ENCODE measurements around the gene MATN4. TPM values are rescaled to one million over a fixed set of nuclear protein-coding genes. Genes with fewer than 3 reads are reported as not detected.

Gene MATN4
- total RNA-seq, 1 donor from 2014 or later, result 0.64 TPM

GRCh38 chr20:45263556-45264266 is 44.4 kb downstream of the MATN4 start:
- no peaks in the 10 kb centered on the region for H3K9me3 Mint-ChIP-seq
- no peak overlapping the region for H3K27ac Mint-ChIP-seq
- peaks cover 33% of the 10 kb centered on the region for H3K27me3 Mint-ChIP-seq (ENCODE audit: low read depth)
- no peak overlapping the region for H3K4me3 Mint-ChIP-seq (ENCODE audit: low read depth)
- intact Hi-C loops (cut with micrococcal nuclease), result no loop called here
- no peaks in the 10 kb centered on the region for H3K36me3 Mint-ChIP-seq (ENCODE audit: low read depth)
- no peaks in the 10 kb centered on the region for H3K4me1 Mint-ChIP-seq (ENCODE audit: low read depth)
- no peak for DNase-seq (ENCODE audit: low spot score)

DNA sequence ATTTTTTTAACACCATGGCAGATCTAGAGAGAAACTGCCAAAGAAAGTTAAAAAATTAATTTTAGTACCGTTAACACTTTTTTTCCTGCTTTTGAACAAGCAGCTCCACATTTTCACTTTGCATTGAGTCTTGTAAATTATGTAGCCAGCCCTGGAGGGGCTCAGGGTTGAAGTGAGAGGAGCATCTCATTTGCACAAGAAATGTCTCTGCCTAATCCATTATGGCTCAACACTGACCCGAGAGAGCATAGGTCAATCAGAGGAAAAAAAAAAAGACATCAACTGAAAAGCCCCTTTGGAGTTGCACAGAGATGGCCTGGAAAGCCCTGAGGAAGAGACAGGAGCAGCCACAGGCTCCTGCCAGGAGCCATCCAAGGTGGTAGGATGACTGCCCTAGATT is 49.4 kb downstream of the MATN4 start:
- Mint-ChIP-seq H3K36me3 (ENCODE audit: low read depth) (no peaks in the 10 kb centered on the region), H3K27ac (no peak overlapping the region), H3K4me3 (ENCODE audit: low read depth) (no peak overlapping the region), H3K4me1 (ENCODE audit: low read depth) (peaks cover 4% of the 10 kb centered on the region), H3K27me3 (ENCODE audit: low read depth) (peaks cover 22% of the 10 kb centered on the region), H3K9me3 (no peaks in the 10 kb centered on the region)
- intact Hi-C loops (cut with micrococcal nuclease), result no loop called here
- DNase-seq (ENCODE audit: low spot score), result no peak

GRCh38 chr20:45258259-45258658 is 49.8 kb downstream of the MATN4 start:
- no peak for DNase-seq (ENCODE audit: low spot score)
- Mint-ChIP-seq H3K4me3 (ENCODE audit: low read depth) (no peak overlapping the region), H3K9me3 (no peaks in the 10 kb centered on the region), H3K4me1 (ENCODE audit: low read depth) (peaks cover 4% of the 10 kb centered on the region), H3K27me3 (ENCODE audit: low read depth) (peaks cover 20% of the 10 kb centered on the region), H3K27ac (no peak overlapping the region), H3K36me3 (ENCODE audit: low read depth) (no peaks in the 10 kb centered on the region)
- intact Hi-C loops (cut with micrococcal nuclease), result no loop called here

DNA sequence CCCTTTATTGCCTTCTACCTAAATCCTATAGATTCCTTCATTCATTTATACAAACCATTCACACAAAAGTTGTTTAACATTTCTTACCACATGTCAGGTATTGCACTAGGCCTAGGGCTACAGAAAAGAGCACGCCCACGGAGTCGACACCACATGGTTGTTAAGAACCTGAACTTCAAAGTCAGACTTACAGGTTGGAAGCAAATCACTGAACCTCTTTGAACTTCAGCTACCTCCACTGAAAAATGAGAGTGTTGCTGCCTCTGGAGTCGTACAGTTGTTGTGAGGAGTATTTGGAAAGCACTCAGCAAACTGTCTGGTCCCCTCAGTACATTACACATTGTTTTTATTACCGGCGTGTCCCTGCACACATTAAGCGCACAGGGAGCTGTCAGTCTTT is 50.4 kb downstream of the MATN4 start:
- Mint-ChIP-seq H3K27ac (no peak overlapping the region), H3K4me3 (ENCODE audit: low read depth) (no peak overlapping the region)

GRCh38 chr20:45257161-45257560 is 50.9 kb downstream of the MATN4 start:
- DNase-seq (ENCODE audit: low spot score), result no peak
- intact Hi-C loops (cut with micrococcal nuclease), result no loop called here
- H3K27me3 Mint-ChIP-seq (ENCODE audit: low read depth), result peaks cover 17% of the 10 kb centered on the region

More for the DNA sequence above, 50.4 kb downstream of the MATN4 start:
- H3K4me1 Mint-ChIP-seq (ENCODE audit: low read depth), result peaks cover 4% of the 10 kb centered on the region
- intact Hi-C loops (cut with micrococcal nuclease), result no loop called here
- H3K36me3 Mint-ChIP-seq (ENCODE audit: low read depth), result no peaks in the 10 kb centered on the region
- H3K27me3 Mint-ChIP-seq (ENCODE audit: low read depth), result peaks cover 18% of the 10 kb centered on the region
- no peak for DNase-seq (ENCODE audit: low spot score)
- no peaks in the 10 kb centered on the region for H3K9me3 Mint-ChIP-seq

GRCh38 chr20:45254383-45255262 is 53.5 kb downstream of the MATN4 start, which contains the start of gene SLPI:
Gene SLPI, minus strand, starts transcription at chr20:45254564. Its CDS starts 21 bp downstream, at chr20:45254543.
- H3K9me3 Mint-ChIP-seq, result no peaks in the 10 kb centered on the region
- H3K4me3 Mint-ChIP-seq (ENCODE audit: low read depth), result no peak within 1 kb of the TSS
- no peaks in the 10 kb centered on the region for H3K36me3 Mint-ChIP-seq (ENCODE audit: low read depth)

More at GRCh38 chr20:45257161-45257560, 50.9 kb downstream of the MATN4 start:
- H3K4me1 Mint-ChIP-seq (ENCODE audit: low read depth), result peaks cover 4% of the 10 kb centered on the region
- H3K9me3 Mint-ChIP-seq, result no peaks in the 10 kb centered on the region
- H3K27ac Mint-ChIP-seq, result no peak overlapping the region
- H3K36me3 Mint-ChIP-seq (ENCODE audit: low read depth), result no peaks in the 10 kb centered on the region
- no peak overlapping the region for H3K4me3 Mint-ChIP-seq (ENCODE audit: low read depth)

DNA sequence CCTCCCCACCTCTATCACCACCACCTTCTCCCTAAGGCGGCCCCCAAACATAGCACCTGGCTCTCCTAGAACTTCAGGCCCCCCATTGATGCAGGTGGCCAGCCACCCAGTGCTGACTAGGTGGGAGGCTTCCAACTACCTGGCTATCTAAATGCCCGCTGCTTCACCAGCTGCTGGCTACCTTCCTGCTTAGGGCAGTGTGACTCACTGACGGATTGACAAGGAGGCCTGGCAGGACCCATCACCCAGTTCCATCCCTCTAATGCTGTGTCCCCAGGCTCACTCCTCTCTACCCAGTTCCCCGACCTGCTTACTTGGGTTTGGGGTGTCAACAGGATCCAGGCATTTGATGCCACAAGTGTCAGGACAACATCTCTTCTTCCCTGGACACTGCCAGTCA is 54.8 kb downstream of the MATN4 start:
- peaks cover 35% of the 10 kb centered on the region for H3K27me3 Mint-ChIP-seq (ENCODE audit: low read depth)
- H3K9me3 Mint-ChIP-seq, result no peaks in the 10 kb centered on the region
- intact Hi-C loops (cut with micrococcal nuclease), result no loop called here
- H3K4me3 Mint-ChIP-seq (ENCODE audit: low read depth), result no peak overlapping the region
- DNase-seq (ENCODE audit: low spot score), result no peak
- H3K4me1 Mint-ChIP-seq (ENCODE audit: low read depth), result peaks cover 4% of the 10 kb centered on the region
- H3K27ac Mint-ChIP-seq, result no peak overlapping the region
- no peaks in the 10 kb centered on the region for H3K36me3 Mint-ChIP-seq (ENCODE audit: low read depth)

More at GRCh38 chr20:45254383-45255262, 53.5 kb downstream of the MATN4 start, which contains the start of gene SLPI:
- intact Hi-C loops (cut with micrococcal nuclease), result no loop called here
- no peak for DNase-seq (ENCODE audit: low spot score)
- peaks cover 27% of the 10 kb centered on the region for H3K27me3 Mint-ChIP-seq (ENCODE audit: low read depth)
- H3K27ac Mint-ChIP-seq, result no peak within 1 kb of the TSS
- peaks cover 4% of the 10 kb centered on the region for H3K4me1 Mint-ChIP-seq (ENCODE audit: low read depth)

DNA sequence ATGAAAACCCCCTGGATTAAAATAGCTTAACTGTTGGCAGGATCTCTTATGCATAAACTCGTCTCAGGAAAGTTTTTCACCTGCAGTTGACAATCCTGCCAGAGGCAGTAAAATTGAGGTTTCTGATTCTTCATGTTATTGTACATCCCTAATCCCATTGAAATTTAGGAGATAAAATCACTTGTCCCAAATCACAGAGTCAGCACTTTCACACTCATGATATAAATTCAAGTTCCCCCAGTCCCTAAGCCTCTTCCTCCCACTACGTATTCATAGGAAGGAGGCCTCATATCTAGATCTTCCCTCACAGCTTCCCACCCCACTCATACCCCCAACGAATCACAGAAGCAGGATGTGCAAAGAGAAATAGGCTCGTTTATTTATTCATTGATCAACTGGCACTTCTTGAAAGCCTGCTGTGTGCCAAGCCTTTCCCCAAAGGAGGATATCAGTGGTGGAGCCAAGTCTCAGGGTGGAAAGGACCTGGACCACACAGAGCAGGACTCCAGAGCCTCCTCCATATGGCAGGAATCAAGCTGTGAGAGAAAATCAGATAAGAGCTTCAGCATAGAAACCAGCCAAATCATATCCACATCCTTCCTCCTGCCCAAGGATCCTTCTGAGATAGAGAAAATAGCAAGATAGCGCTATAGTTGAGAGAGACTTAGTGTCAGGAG is 56.1 kb downstream of the MATN4 start:
- Mint-ChIP-seq H3K4me1 (ENCODE audit: low read depth) (peaks cover 4% of the 10 kb centered on the region), H3K4me3 (ENCODE audit: low read depth) (no peak overlapping the region), H3K9me3 (no peaks in the 10 kb centered on the region), H3K36me3 (ENCODE audit: low read depth) (no peaks in the 10 kb centered on the region), H3K27me3 (ENCODE audit: low read depth) (peaks cover 39% of the 10 kb centered on the region), H3K27ac (no peak overlapping the region)
- DNase-seq (ENCODE audit: low spot score), result no peak
- intact Hi-C loops (cut with micrococcal nuclease), result no loop called here

GRCh38 chr20:45248609-45249008 is 59.5 kb downstream of the MATN4 start:
- no peak overlapping the region for H3K4me3 Mint-ChIP-seq (ENCODE audit: low read depth)
- intact Hi-C loops (cut with micrococcal nuclease), result no loop called here
- DNase-seq (ENCODE audit: low spot score), result no peak
- H3K4me1 Mint-ChIP-seq (ENCODE audit: low read depth), result no peaks in the 10 kb centered on the region
- no peak overlapping the region for H3K27ac Mint-ChIP-seq
- no peaks in the 10 kb centered on the region for H3K9me3 Mint-ChIP-seq
- H3K36me3 Mint-ChIP-seq (ENCODE audit: low read depth), result no peaks in the 10 kb centered on the region
- peaks cover 51% of the 10 kb centered on the region for H3K27me3 Mint-ChIP-seq (ENCODE audit: low read depth)

- Mint-ChIP-seq H3K9me3 (no peaks in the 10 kb centered on the region), H3K36me3 (ENCODE audit: low read depth) (no peaks in the 10 kb centered on the region), H3K4me3 (ENCODE audit: low read depth) (no peak overlapping the region), H3K27me3 (ENCODE audit: low read depth) (peaks cover 58% of the 10 kb centered on the region), H3K4me1 (ENCODE audit: low read depth) (no peaks in the 10 kb centered on the region), H3K27ac (no peak overlapping the region)
- DNase-seq (ENCODE audit: low spot score), result no peak
- intact Hi-C loops (cut with micrococcal nuclease), result no loop called here
Measured at GRCh38 chr20:45247865-45248264, 60.2 kb downstream of the MATN4 start.

DNA sequence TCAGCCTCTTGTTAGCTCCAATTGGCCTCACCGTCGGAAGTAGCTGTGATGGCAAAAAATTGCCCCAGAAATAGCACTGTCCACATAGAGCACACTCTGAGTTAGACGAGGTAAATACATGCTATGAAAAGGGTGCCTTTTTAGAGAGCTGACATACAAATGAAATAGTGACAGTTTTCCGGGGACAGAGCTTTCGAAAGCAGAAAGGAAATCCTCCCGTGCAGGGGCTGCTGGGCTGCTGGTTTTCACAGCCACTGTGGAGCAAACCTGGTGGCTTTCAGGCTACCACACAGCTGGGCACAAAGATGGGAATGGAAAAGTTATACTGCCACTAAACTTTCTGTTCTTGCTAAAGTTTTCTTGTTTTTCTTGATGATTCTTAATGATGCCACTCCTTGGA is 62.0 kb downstream of the MATN4 start:
- H3K9me3 Mint-ChIP-seq, result no peaks in the 10 kb centered on the region
- H3K4me3 Mint-ChIP-seq (ENCODE audit: low read depth), result no peak overlapping the region
- no peak for DNase-seq (ENCODE audit: low spot score)
- no peak overlapping the region for H3K27ac Mint-ChIP-seq
- intact Hi-C loops (cut with micrococcal nuclease), result no loop called here
- no peaks in the 10 kb centered on the region for H3K36me3 Mint-ChIP-seq (ENCODE audit: low read depth)
- H3K4me1 Mint-ChIP-seq (ENCODE audit: low read depth), result no peaks in the 10 kb centered on the region
- peaks cover 67% of the 10 kb centered on the region for H3K27me3 Mint-ChIP-seq (ENCODE audit: low read depth)
